DND-41 (cell line): Measurements from ENCODE around the gene PDE6C.

Experiments
- CTCF ChIP-seq: IDR thresholded peaks from 2 replicates; pipeline ENCODE4 v1.5.1; 2012; ENCODE audit warnings: borderline replicate concordance, low read length, moderate library complexity, mild to moderate bottlenecking; ENCODE audit not compliant: poor library complexity, severe bottlenecking; ENCODE audit errors: extremely low read depth
- EZH2 ChIP-seq: IDR thresholded peaks from 3 replicates; pipeline ENCODE4 v1.6.1; 2012; ENCODE audit warnings: borderline replicate concordance, low read depth, mild to moderate bottlenecking, moderate library complexity, low read length, inconsistent platforms; ENCODE audit not compliant: severe bottlenecking

DNA sequence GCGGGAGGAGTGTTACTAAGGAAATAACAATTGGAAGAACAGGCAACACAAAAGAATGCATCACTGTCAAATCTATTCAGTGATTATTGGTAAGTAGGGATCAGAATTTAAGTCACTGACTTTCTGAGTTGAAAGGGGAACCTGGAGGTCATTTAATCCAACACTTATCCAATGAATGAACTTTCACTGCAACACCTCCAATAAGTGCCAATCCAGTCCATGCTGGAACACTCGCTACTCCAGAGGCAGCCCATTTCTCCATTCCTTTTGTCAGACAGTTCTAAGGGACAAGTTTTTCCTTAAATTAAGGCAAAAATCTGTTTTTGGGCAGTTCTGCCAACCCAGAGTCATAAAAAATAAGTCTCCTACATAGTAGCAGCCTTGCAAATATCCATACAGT lies 60.6 kb downstream of the PDE6C start:
- TF ChIP-seq CTCF (no peak), EZH2 (no peak)
